Upper lobe of left lung (tissue), 6 donors: ENCODE measurements around the gene DENND5B. TPM values are rescaled to one million over a fixed set of nuclear protein-coding genes. Genes with fewer than 3 reads are reported as not detected.

Experiments used
- ATAC-seq, 2 donors: fragments of 200-7000 bp; cut with Tn5 transposase; one replicate each; pipeline ENCODE4 v1.9.1; 2022; ENCODE audit warnings: mild to moderate bottlenecking in 2 of 2, moderate library complexity in 2 of 2; ENCODE audit not compliant: low FRiP score in 2 of 2
- DNase-seq, 2 donors: peaks; one replicate each; pipeline ENCODE4 v3.0.0-alpha.2; 2019 to 2020
- H3K27ac ChIP-seq, 4 donors: fragments of 200-600 bp; sonication (generic); one replicate each; pipeline ENCODE4 v1.5.1; 2016 to 2019
- H3K27me3 ChIP-seq, 4 donors: fragments of 200-600 bp; sonication (generic); one replicate each; pipeline ENCODE4 v1.5.1; 2017 to 2019
- H3K36me3 ChIP-seq, 4 donors: fragments of 200-600 bp; sonication (generic); one replicate each; pipeline ENCODE4 v1.5.1; 2016 to 2019
- H3K4me1 ChIP-seq, 4 donors: fragments of 200-600 bp; sonication (generic); one replicate each; pipeline ENCODE4 v1.5.1; 2018 to 2019
- H3K4me3 ChIP-seq, 4 donors: fragments of 200-600 bp; sonication (generic); one replicate each; pipeline ENCODE4 v1.5.1; 2017 to 2019; ENCODE audit warnings: mild to moderate bottlenecking in 2 of 4, moderate library complexity in 1 of 4
- H3K9me3 ChIP-seq, 4 donors: fragments of 200-600 bp; sonication (generic); one replicate each; pipeline ENCODE4 v1.5.1; 2018 to 2019
- CTCF ChIP-seq, 6 experiments: fragments of 450-650 bp in 4 of 6; fragments of 200-600 bp in 2 of 6; sonication (generic) in 2 of 6; IDR thresholded peaks; one replicate each; pipeline ENCODE4 v1.5.1; 2016 to 2019; ENCODE audit warnings: antibody characterized with exemption in 6 of 6
- EP300 ChIP-seq, 4 donors: sonication (generic); formaldehyde crosslinking; IDR thresholded peaks; one replicate each; pipeline ENCODE4 v1.5.1; 2017; ENCODE audit warnings: antibody characterized with exemption in 4 of 4, control low read depth in 2 of 4
- POLR2A ChIP-seq, 4 donors: fragments of 450-650 bp; IDR thresholded peaks; one replicate each; pipeline ENCODE4 v1.5.1; 2016 to 2017; ENCODE audit warnings: antibody characterized with exemption in 4 of 4, mild to moderate bottlenecking in 2 of 4
- POLR2AphosphoS5 ChIP-seq, 2 donors: sonication (generic); formaldehyde crosslinking; IDR thresholded peaks; one replicate each; pipeline ENCODE4 v1.5.1; 2017; ENCODE audit warnings: antibody characterized with exemption in 2 of 2
- WGBS, 2 donors: methylation state at CpG; one replicate each; pipeline ENCODE4 v1.1.5; 2017 to 2018; 5-methylcytosine and 5-hydroxymethylcytosine counted together
- total RNA-seq, 6 donors: library from RNA; depleted of rRNA in 4 of 6; stranded (reverse); fragments of >200 nt in 4 of 6; gene quantifications; one replicate each; pipeline versions ENCODE4 v1.1.0 to v1.2.1, GENCODE V29; 2016 to 2021
- donor health status: DM: no; HTN: no; CAD: no; lungs with moderate emphysema.
- donor health status: DM: no; HTN: yes; CAD: no; lungs with severe emphysema.

DENND5B gene
- total RNA-seq, 6 donors from 2014 or later, result 4.1 to 12.6 (median 5.8) TPM

DNA sequence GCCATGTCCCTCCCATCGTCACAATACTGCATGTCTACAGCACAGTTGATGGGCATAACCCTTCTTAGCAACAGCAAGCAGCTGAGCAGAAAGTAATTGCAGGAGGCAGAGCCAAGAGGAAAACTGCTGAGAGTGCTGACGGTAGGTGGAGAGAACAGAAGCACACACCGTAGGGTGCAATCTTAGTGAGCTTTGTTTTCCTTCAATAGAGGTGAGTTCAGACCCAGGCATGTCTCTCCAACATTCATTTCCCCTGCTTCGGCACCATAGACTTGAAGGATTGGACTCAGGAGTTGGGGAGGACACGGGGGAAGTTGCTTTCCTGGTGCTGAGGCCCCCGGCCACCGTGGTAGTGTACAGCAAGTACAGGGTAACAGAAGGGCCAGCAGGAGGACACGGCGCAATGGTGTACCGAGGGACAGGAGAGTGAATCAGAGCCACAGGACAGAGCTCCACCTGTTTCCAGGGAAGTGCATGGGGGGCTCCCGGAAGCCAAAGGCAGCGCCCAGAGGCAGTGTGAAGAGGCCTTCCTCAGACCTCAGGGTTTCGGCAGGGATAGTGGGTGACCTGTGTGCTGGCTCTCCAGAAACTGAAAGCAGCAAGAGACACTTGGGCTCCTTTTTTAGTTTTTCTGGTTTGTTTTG, 228.7 kb downstream of the DENND5B start:
- Histone ChIP-seq H3K27ac (no peak overlapping the region), H3K36me3 (no peaks in the 10 kb centered on the region), H3K4me1 (peaks cover 0 to 3% (median 0%) of the 10 kb centered on the region in 4 donors), H3K27me3 (no peaks in the 10 kb centered on the region), H3K9me3 (no peaks in the 10 kb centered on the region), H3K4me3 (no peak overlapping the region)
- ATAC-seq (peak; percentile 14 to 58), DNase-seq (no peak)
- WGBS, 2 donors, result 70 to 71% methylated on average over 13 of the region's 13 CpGs
- TF ChIP-seq POLR2A (IDR thresholded peaks at IDR 0.05) (no peak), CTCF (IDR thresholded peaks at IDR 0.05) (no peak), EP300 (IDR thresholded peaks at IDR 0.05) (no peak), POLR2AphosphoS5 (IDR thresholded peaks at IDR 0.05) (no peak)

DNA sequence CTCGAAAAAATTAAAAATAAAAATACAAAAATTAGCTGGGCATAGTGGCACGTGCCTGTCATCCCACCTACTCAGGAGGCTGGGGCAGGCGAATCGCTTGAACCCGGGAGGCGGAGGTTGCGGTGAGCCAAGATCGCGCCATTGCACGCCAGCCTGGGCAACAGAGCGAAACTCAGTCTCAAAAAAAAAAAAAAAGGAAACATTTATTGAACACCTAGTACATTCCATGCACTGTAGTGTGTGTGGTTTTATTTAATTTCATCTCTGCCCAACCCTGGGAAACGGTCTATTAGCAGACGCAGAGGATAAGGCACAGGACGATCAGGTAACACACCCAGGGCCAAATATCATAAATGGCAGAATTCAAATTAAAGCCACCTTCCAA, 229.2 kb downstream of the DENND5B start:
- no peak overlapping the region for H3K4me3 ChIP-seq
- H3K4me1 ChIP-seq, result peaks cover 0 to 3% (median 0%) of the 10 kb centered on the region in 4 donors
- DNase-seq, result no peak
- H3K27ac ChIP-seq, result no peak overlapping the region
- no peaks in the 10 kb centered on the region for H3K36me3 ChIP-seq
- H3K9me3 ChIP-seq, result no peaks in the 10 kb centered on the region
- 94 to 96% methylated on average over 14 of the region's 14 CpGs for WGBS, 2 donors
- no peak for ATAC-seq
- no peaks in the 10 kb centered on the region for H3K27me3 ChIP-seq
- TF ChIP-seq CTCF (IDR thresholded peaks at IDR 0.05) (no peak), EP300 (IDR thresholded peaks at IDR 0.05) (no peak), POLR2AphosphoS5 (IDR thresholded peaks at IDR 0.05) (no peak), POLR2A (IDR thresholded peaks at IDR 0.05) (no peak)

- Histone ChIP-seq H3K27me3 (no peaks in the 10 kb centered on the region), H3K27ac (no peak overlapping the region), H3K4me3 (no peak overlapping the region), H3K4me1 (no peaks in the 10 kb centered on the region), H3K9me3 (no peaks in the 10 kb centered on the region), H3K36me3 (no peaks in the 10 kb centered on the region)
- no peak for DNase-seq
- WGBS, 2 donors, result 74 to 80% methylated on average over 3 to 4 of the region's 4 CpGs
- TF ChIP-seq EP300 (IDR thresholded peaks at IDR 0.05) (no peak), POLR2AphosphoS5 (IDR thresholded peaks at IDR 0.05) (no peak), POLR2A (IDR thresholded peaks at IDR 0.05) (no peak), CTCF (IDR thresholded peaks at IDR 0.05) (no peak)
- no peak for ATAC-seq
Observed at GRCh38 chr12:31355747-31356107, 235.2 kb downstream of the DENND5B start.

DNA sequence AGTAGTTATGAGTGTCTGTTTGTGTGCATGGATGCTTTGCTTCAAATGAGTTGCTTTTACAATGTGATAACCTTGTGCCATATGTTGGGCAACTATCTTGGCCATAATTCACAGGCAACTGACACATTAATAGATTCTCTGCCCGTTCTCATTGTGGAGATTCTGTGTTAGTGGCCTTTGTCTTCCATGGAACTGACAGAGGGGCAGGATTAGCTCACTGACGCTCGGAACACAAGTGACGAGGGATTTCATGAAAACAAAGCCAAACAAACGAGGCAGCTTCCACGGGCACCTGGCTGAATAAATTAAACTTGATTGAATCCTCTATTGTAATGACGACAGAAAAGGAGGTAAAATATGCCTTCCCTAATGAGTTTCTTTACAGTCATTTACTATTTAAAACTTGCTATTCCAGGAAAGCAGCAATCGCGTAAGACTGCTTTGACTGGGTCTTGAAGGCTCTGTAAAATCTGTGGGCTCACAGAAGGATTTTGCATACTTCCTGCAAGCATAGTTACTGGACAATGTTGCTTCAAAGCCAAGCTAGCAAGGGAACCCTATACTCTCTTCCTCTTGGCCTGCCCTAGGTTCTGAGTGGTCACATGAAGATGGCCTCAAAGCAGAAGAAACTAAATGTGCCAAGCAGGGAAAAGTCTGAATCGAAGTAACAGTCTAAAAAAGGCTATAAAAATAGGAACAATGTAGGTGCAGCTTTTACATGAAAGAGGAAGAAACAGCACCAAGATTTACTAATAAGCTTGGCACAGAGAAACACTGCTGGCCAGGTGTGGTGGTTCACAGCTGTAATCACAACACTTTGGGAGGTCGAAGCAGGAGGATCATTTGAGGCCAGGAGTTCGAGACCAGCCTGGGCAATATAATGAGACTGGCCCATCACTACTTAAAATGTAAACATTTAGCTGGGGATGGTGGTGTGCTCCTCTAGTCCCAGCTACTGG, 236.9 kb downstream of the DENND5B start:
- Histone ChIP-seq H3K4me1 (no peaks in the 10 kb centered on the region), H3K36me3 (no peaks in the 10 kb centered on the region), H3K27ac (no peak overlapping the region), H3K4me3 (no peak overlapping the region), H3K9me3 (no peaks in the 10 kb centered on the region), H3K27me3 (no peaks in the 10 kb centered on the region)
- TF ChIP-seq EP300 (IDR thresholded peaks at IDR 0.05) (no peak), POLR2AphosphoS5 (IDR thresholded peaks at IDR 0.05) (no peak), CTCF (IDR thresholded peaks at IDR 0.05) (no peak), POLR2A (IDR thresholded peaks at IDR 0.05) (no peak)
- ATAC-seq (peak in 1 of 2 donors; percentile 43), DNase-seq (no peak)
- 65 to 71% methylated on average over 12 of the region's 12 CpGs for WGBS, 2 donors
